WI38 (cell line): ENCODE data around the gene L3MBTL4.

Experiments
- H3K4me3 ChIP-seq: 2 replicates; pipeline ENCODE4 v1.5.1; 2011; ENCODE audit warnings: low read depth, mild to moderate bottlenecking, control low read depth, low read length
- TF ChIP-seq, protein P1 (sequence below): IDR thresholded peaks from 2 replicates; pipeline ENCODE4 v1.5.1; 2012; ENCODE audit warnings: low read depth, mild to moderate bottlenecking, control low read depth, low read length

Gene L3MBTL4

DNA sequence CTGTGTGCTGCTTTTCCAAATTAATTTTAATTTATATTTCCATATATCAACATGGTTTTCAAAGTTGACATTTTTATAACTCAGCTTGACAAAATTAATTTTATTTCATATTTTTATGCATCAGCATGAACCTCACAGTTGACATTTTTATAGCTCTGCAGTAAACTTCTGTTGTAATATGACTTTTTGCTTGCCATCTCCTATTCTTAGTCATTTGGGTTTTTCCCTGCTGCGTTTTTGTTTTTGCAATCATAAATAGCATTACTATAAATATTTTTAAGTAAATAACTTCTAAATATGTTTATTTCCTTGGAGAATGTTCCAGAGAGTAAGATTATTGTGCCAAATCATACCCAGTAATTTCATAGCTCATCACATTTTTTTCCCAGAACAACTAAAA is 21.0 kb upstream of the L3MBTL4 start:
- TF ChIP-seq, protein P1, sequence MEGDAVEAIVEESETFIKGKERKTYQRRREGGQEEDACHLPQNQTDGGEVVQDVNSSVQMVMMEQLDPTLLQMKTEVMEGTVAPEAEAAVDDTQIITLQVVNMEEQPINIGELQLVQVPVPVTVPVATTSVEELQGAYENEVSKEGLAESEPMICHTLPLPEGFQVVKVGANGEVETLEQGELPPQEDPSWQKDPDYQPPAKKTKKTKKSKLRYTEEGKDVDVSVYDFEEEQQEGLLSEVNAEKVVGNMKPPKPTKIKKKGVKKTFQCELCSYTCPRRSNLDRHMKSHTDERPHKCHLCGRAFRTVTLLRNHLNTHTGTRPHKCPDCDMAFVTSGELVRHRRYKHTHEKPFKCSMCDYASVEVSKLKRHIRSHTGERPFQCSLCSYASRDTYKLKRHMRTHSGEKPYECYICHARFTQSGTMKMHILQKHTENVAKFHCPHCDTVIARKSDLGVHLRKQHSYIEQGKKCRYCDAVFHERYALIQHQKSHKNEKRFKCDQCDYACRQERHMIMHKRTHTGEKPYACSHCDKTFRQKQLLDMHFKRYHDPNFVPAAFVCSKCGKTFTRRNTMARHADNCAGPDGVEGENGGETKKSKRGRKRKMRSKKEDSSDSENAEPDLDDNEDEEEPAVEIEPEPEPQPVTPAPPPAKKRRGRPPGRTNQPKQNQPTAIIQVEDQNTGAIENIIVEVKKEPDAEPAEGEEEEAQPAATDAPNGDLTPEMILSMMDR, result no peak
- no peak overlapping the region for H3K4me3 ChIP-seq

DNA sequence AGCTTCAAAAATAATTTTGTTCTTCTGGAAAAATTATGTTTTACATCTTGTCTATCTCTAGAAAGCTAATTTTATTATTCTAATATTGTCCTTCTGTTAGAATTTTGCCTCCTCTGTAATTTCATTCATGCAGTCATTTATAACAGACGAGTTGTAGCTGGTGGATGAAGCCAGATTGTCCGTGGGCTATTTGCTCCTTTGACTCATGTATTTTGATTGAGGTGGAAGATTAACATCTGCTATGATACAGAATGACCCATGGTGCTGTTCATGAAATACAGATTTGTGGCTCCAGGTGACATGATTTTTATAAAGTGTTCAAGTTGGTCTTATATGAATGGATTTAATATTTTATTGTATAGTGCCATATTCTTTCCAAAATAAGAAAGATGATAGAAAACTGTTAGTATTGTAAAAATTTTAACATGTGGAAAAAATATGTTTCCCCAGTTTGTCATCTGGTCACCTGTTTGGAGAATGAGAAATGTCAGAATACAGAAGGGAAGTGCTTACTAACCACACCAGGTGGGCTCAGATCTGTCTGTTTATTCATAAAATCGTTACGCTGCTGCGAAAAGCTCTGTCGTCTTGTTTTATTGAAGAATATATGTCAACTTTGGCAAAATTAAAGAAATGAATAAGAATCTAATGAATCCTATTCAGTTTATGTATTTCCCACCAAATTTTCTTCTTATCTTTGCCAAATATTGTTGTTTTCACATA is 20.4 kb upstream of the L3MBTL4 start:
- TF ChIP-seq, protein P1, result no peak
- no peak overlapping the region for H3K4me3 ChIP-seq

GRCh38 chr18:6434481-6434880 is 19.8 kb upstream of the L3MBTL4 start:
- no peak overlapping the region for H3K4me3 ChIP-seq
- TF ChIP-seq, protein P1, result no peak

GRCh38 chr18:6431659-6432318 is 17.1 kb upstream of the L3MBTL4 start:
- H3K4me3 ChIP-seq, result no peak overlapping the region
- TF ChIP-seq, protein P1, result no peak

DNA sequence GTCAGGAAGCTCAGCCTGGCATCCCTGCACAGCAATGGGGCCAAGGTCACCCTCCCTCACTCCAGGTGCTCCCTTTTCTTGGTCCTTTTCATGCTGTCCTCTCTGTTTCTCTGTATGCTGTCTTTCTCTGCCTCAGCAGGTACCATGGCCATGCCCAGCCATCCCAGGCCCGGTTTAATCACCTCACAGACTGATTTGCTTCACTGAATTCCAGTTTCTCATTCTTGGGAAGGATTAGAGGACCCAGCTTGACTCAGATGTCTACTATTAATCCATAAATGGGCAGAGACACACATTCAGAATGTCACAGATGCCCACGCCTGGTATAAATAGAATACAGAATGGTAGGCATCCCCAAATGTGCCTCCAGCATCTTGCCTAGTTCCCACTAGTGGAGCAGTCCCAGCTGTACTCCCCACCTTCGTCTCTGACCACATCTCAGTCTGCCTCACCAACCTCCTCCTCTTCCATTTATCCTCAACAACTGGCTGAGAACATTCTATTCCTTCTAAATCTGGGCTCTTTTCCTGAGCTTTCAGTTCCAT is 14.2 kb upstream of the L3MBTL4 start:
- no peak overlapping the region for H3K4me3 ChIP-seq
- TF ChIP-seq, protein P1, result no peak

- TF ChIP-seq, protein P1, result no peak
- H3K4me3 ChIP-seq, result no peak overlapping the region
Measured at GRCh38 chr18:6427286-6427685, 12.6 kb upstream of the L3MBTL4 start.

DNA sequence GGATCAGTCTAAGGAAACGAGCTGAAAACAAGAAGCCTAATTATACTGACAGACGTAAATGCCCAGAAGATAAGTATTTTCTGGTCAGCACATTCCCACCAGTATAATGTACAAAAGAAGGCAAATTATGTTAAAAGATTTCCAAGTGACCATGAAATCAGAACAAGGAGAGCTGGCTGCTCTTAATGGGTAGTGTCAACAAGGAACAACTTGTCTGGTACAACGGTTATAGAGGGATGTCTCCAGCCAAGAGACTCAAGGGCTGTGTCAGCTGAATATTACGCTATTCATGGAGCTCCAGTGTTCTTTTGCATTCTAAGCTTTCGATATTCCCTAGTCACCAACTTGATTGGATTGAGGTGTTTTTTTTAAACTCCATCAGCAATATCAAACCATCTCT is 8.6 kb upstream of the L3MBTL4 start:
- H3K4me3 ChIP-seq, result no peak overlapping the region
- TF ChIP-seq, protein P1, result no peak
